ENCODE measurements around the gene PACSIN1.

PACSIN1 gene

GRCh38 chr6:34425498-34426410, 40.1 kb upstream of the PACSIN1 start, which contains the start of gene RPS10:
TSS of gene RPS10 (minus strand) at chr6:34426069. CDS start at chr6:34425221, 848 bp downstream.
- no peak for TF ChIP-seq CTCF (IDR thresholded peaks at IDR 0.05; ENCODE audit: low read depth, low read length, missing control alignments)
- DNase-seq (ENCODE audit: low read depth), result peak; percentile 78
- H3K4me3 ChIP-seq (ENCODE audit: low read depth, low read length), result peak within 1 kb of the TSS; percentile 97
- in situ Hi-C loops (cut with HindIII; ENCODE audit: low sequenced_read_pairs), result no loop called here

- TF ChIP-seq CTCF (IDR thresholded peaks at IDR 0.05; ENCODE audit: low read depth, low read length, missing control alignments), result no peak
- in situ Hi-C loops (cut with HindIII; ENCODE audit: low sequenced_read_pairs), result no loop called here
- no peak for DNase-seq (ENCODE audit: low read depth)
- H3K4me3 ChIP-seq (ENCODE audit: low read depth, low read length), result no peak overlapping the region
Observed at GRCh38 chr6:34435916-34436315, 30.0 kb upstream of the PACSIN1 start.

GRCh38 chr6:34436803-34437643, 28.9 kb upstream of the PACSIN1 start:
- TF ChIP-seq CTCF (IDR thresholded peaks at IDR 0.05; ENCODE audit: low read depth, low read length, missing control alignments), result no peak
- DNase-seq (ENCODE audit: low read depth), result no peak
- H3K4me3 ChIP-seq (ENCODE audit: low read depth, low read length), result no peak overlapping the region
- in situ Hi-C loops (cut with HindIII; ENCODE audit: low sequenced_read_pairs), result no loop called here

GRCh38 chr6:34437644-34437970, 28.3 kb upstream of the PACSIN1 start:
- TF ChIP-seq CTCF (IDR thresholded peaks at IDR 0.05; ENCODE audit: low read depth, low read length, missing control alignments), result no peak
- in situ Hi-C loops (cut with HindIII; ENCODE audit: low sequenced_read_pairs), result no loop called here
- DNase-seq (ENCODE audit: low read depth), result no peak
- no peak overlapping the region for H3K4me3 ChIP-seq (ENCODE audit: low read depth, low read length)

- in situ Hi-C loops (cut with HindIII; ENCODE audit: low sequenced_read_pairs), result no loop called here
- DNase-seq (ENCODE audit: low read depth), result no peak
- no peak for TF ChIP-seq CTCF (IDR thresholded peaks at IDR 0.05; ENCODE audit: low read depth, low read length, missing control alignments)
- H3K4me3 ChIP-seq (ENCODE audit: low read depth, low read length), result no peak overlapping the region
Observed at GRCh38 chr6:34438705-34439104, 27.2 kb upstream of the PACSIN1 start.

- H3K4me3 ChIP-seq (ENCODE audit: low read depth, low read length), result no peak overlapping the region
- in situ Hi-C loops (cut with HindIII; ENCODE audit: low sequenced_read_pairs), result no loop called here
- no peak for DNase-seq (ENCODE audit: low read depth)
- TF ChIP-seq CTCF (IDR thresholded peaks at IDR 0.05; ENCODE audit: low read depth, low read length, missing control alignments), result no peak
Observed at GRCh38 chr6:34439442-34439841, 26.4 kb upstream of the PACSIN1 start.
